Ishikawa (cell line): Measurements from ENCODE around the gene NIM1K.

ENCODE experiments used
- CEBPB ChIP-seq: IDR thresholded peaks from 2 replicates; pipeline ENCODE4 v1.6.1; 2012
- EGR1 ChIP-seq: IDR thresholded peaks from 2 replicates; pipeline ENCODE4 v1.6.1; 2012
- EP300 ChIP-seq: IDR thresholded peaks from 2 replicates; pipeline ENCODE4 v1.6.1; 2012; ENCODE audit warnings: borderline replicate concordance
- FOXM1 ChIP-seq: IDR thresholded peaks from 2 replicates; pipeline ENCODE4 v1.6.1; 2012; ENCODE audit warnings: low read depth, borderline replicate concordance
- MAX ChIP-seq: IDR thresholded peaks from 2 replicates; pipeline ENCODE4 v1.6.1; 2012
- NFIC ChIP-seq: IDR thresholded peaks from 2 replicates; pipeline ENCODE4 v1.6.1; 2012
- RAD21 ChIP-seq: IDR thresholded peaks from 2 replicates; pipeline ENCODE4 v1.6.1; 2012; ENCODE audit warnings: low read depth
- TAF1 ChIP-seq: IDR thresholded peaks from 2 replicates; pipeline ENCODE4 v1.6.1; 2012; ENCODE audit warnings: low read depth, mild to moderate bottlenecking
- TCF12 ChIP-seq: IDR thresholded peaks from 2 replicates; pipeline ENCODE4 v1.6.1; 2012; ENCODE audit warnings: low read depth
- YY1 ChIP-seq: IDR thresholded peaks from 2 replicates; pipeline ENCODE4 v1.6.1; 2012; ENCODE audit warnings: low read depth
- ZBTB7A ChIP-seq: IDR thresholded peaks from 2 replicates; pipeline ENCODE4 v1.6.1; 2012; ENCODE audit warnings: low read depth
- TF ChIP-seq, protein P1 (sequence below): IDR thresholded peaks from 2 replicates; pipeline ENCODE4 v1.6.1; 2012; ENCODE audit warnings: low read depth, mild to moderate bottlenecking

DNA sequence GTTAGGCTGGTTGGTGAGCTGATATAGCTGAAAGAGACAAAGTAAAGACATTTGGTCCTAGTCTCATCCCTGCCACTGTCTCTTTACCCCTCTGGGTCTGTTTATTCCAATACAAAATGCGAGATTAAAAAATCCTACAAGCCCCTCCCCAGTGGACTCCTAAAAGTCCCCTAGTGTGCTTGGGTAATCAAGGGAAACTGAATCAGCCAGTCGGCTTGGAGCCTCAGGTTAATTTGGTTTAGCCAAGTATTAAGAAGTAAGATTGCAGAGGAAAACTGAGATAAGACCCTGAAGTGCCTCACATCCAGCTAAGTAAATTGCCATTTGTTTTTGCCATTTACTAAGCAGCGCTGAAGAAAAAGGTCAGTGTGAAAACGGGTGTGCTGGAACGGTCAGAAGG is 10.4 kb downstream of the NIM1K start:
- TF ChIP-seq RAD21 (no peak), EGR1 (no peak), EP300 (no peak), MAX (no peak), TAF1 (no peak), FOXM1 (no peak), TCF12 (no peak), CEBPB (no peak), ZBTB7A (no peak), NFIC (no peak), YY1 (no peak)
- TF ChIP-seq, protein P1, sequence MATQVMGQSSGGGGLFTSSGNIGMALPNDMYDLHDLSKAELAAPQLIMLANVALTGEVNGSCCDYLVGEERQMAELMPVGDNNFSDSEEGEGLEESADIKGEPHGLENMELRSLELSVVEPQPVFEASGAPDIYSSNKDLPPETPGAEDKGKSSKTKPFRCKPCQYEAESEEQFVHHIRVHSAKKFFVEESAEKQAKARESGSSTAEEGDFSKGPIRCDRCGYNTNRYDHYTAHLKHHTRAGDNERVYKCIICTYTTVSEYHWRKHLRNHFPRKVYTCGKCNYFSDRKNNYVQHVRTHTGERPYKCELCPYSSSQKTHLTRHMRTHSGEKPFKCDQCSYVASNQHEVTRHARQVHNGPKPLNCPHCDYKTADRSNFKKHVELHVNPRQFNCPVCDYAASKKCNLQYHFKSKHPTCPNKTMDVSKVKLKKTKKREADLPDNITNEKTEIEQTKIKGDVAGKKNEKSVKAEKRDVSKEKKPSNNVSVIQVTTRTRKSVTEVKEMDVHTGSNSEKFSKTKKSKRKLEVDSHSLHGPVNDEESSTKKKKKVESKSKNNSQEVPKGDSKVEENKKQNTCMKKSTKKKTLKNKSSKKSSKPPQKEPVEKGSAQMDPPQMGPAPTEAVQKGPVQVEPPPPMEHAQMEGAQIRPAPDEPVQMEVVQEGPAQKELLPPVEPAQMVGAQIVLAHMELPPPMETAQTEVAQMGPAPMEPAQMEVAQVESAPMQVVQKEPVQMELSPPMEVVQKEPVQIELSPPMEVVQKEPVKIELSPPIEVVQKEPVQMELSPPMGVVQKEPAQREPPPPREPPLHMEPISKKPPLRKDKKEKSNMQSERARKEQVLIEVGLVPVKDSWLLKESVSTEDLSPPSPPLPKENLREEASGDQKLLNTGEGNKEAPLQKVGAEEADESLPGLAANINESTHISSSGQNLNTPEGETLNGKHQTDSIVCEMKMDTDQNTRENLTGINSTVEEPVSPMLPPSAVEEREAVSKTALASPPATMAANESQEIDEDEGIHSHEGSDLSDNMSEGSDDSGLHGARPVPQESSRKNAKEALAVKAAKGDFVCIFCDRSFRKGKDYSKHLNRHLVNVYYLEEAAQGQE: no peak
